ENCODE data around the gene COL19A1. TPM values are rescaled to one million over a fixed set of nuclear protein-coding genes. Genes with fewer than 3 reads are reported as not detected.

COL19A1 gene
- total RNA-seq, 1 experiment from 2014 or later: not detected

- Histone ChIP-seq H3K4me3 (ENCODE audit: low read depth in 2 of 2, low read length in 2 of 2) (no peak overlapping the region), H3K27ac (ENCODE audit: low read length) (no peak overlapping the region), H3K27me3 (ENCODE audit: control insufficient read depth, insufficient read depth, low read length) (peaks cover 8% of the 10 kb centered on the region), H3K9me3 (ENCODE audit: control insufficient read depth, insufficient read depth, low read depth, low read length) (no peaks in the 10 kb centered on the region), H3K4me1 (ENCODE audit: control insufficient read depth, insufficient read depth, low read length) (no peaks in the 10 kb centered on the region), H3K36me3 (ENCODE audit: control insufficient read depth, insufficient read depth, low read length) (no peaks in the 10 kb centered on the region)
- POLR2A ChIA-PET: no interaction called here
- no peak for DNase-seq (ENCODE audit: low read depth, low spot score)
- intact Hi-C loops (cut with micrococcal nuclease; ENCODE audit: unreplicated experiment): no loop called here
- CTCF ChIA-PET: no interaction called here
- no peak for TF ChIP-seq REST (IDR thresholded peaks at IDR 0.05; ENCODE audit: insufficient read depth in 1 of 2, low read depth in 2 of 2, low read length in 1 of 2)
- TF ChIP-seq TCF7L2 (IDR thresholded peaks at IDR 0.05; ENCODE audit: low read depth, low read length): no peak
- BruUV-seq (replicated peaks): no TSS peak
- ATAC-seq: no peak
- in situ Hi-C loops (cut with HindIII; ENCODE audit: low pct_unique_long_range_greater_than_20kb, low sequenced_read_pairs): no loop called here
These were observed 332.4 kb downstream of the COL19A1 start for GRCh38 chr6:70198785-70199184.

DNA sequence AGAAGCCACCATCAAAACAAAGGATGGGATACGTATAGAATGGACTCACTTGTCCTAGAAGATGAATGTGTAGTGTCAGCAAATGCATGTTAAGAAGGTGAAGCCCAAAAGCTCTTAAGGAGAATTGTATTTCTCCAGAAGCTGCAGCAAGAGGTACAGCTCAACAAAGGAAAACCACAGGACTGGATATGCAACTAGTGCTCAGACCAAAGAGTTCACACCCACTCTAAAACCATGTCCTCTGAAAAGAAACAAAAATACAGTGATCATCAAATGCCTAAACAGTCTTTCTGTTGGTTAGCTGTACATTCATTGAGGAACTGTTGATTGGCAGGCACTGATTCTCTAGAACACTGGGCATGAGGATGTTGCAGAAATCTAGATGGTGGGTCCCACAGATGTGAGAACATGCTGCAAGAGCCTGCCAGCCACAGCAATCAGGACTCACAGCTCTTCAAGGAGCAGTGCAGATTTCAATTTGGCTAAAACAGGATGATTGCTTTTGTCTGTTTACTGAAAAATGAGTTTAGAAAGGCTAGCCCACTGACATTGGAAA lies 342.0 kb downstream of the COL19A1 start:
- no TSS peak for BruUV-seq (replicated peaks)
- CTCF ChIA-PET: no interaction called here

More for the DNA sequence above, 342.0 kb downstream of the COL19A1 start:
- TF ChIP-seq SIN3A (IDR thresholded peaks at IDR 0.05; ENCODE audit: borderline replicate concordance, insufficient read depth, low read depth, low read length) (no peak), POLR2AphosphoS5 (IDR thresholded peaks at IDR 0.05; ENCODE audit: low read depth, low read length) (no peak), TCF7L2 (IDR thresholded peaks at IDR 0.05; ENCODE audit: low read depth, low read length) (no peak), REST (IDR thresholded peaks at IDR 0.05; ENCODE audit: insufficient read depth in 1 of 2, low read depth in 2 of 2, low read length in 1 of 2) (no peak), CTCF (IDR thresholded peaks at IDR 0.05) (no peak)
- no peaks in the 10 kb centered on the region for H3K9me3 ChIP-seq (ENCODE audit: control insufficient read depth, insufficient read depth, low read depth, low read length)
- no peaks in the 10 kb centered on the region for H3K4me1 ChIP-seq (ENCODE audit: control insufficient read depth, insufficient read depth, low read length)
- in situ Hi-C loops (cut with HindIII; ENCODE audit: low pct_unique_long_range_greater_than_20kb, low sequenced_read_pairs): no loop called here
- POLR2A ChIA-PET: no interaction called here
- peaks cover 14% of the 10 kb centered on the region; the same call in 1 of the 2 replicates for H3K27me3 ChIP-seq (ENCODE audit: control insufficient read depth, insufficient read depth, low read length)
- DNase-seq (ENCODE audit: low read depth, low spot score) (no peak), ATAC-seq (no peak)
- intact Hi-C loops (cut with micrococcal nuclease; ENCODE audit: unreplicated experiment): no loop called here
- no peaks in the 10 kb centered on the region for H3K36me3 ChIP-seq (ENCODE audit: control insufficient read depth, insufficient read depth, low read length)
- H3K4me3 ChIP-seq (ENCODE audit: low read depth in 2 of 2, low read length in 2 of 2): no peak overlapping the region
- no peak overlapping the region for H3K27ac ChIP-seq (ENCODE audit: low read length)
